Colon (tissue), 2 donors: ENCODE measurements around the gene CA12.

Experiments used
- FAIRE-seq: peaks from 2 replicates; lab custom pipeline; 2012; peaks lifted over from hg19 to GRCh38; lab: Jason Lieb, UNC
- donor health status: control.
- donor health status: control.

Gene CA12

GRCh38 chr15:63374686-63375520, 6.7 kb downstream of the CA12 start:
- no peak for FAIRE-seq

GRCh38 chr15:63373866-63374548, 7.6 kb downstream of the CA12 start:
- no peak for FAIRE-seq

GRCh38 chr15:63373330-63373729, 8.3 kb downstream of the CA12 start:
- no peak for FAIRE-seq

GRCh38 chr15:63372753-63373152, 8.9 kb downstream of the CA12 start:
- no peak for FAIRE-seq

- no peak for FAIRE-seq
Measured at GRCh38 chr15:63372018-63372705, 9.5 kb downstream of the CA12 start.

- FAIRE-seq = no peak
Measured at GRCh38 chr15:63371297-63371918, 10.2 kb downstream of the CA12 start.

GRCh38 chr15:63370764-63371163, 10.9 kb downstream of the CA12 start:
- no peak for FAIRE-seq

- FAIRE-seq = no peak
Measured at GRCh38 chr15:63369781-63370180, 11.9 kb downstream of the CA12 start.

- FAIRE-seq = no peak
Measured at GRCh38 chr15:63369296-63369695, 12.3 kb downstream of the CA12 start.

GRCh38 chr15:63368503-63368902, 13.1 kb downstream of the CA12 start:
- FAIRE-seq = no peak

GRCh38 chr15:63367900-63368299, 13.7 kb downstream of the CA12 start:
- FAIRE-seq = no peak

- FAIRE-seq = no peak
Measured at GRCh38 chr15:63367390-63367789, 14.3 kb downstream of the CA12 start.

GRCh38 chr15:63366451-63366850, 15.2 kb downstream of the CA12 start:
- FAIRE-seq = no peak

- FAIRE-seq = no peak
Measured at GRCh38 chr15:63365273-63365680, 16.4 kb downstream of the CA12 start.

- no peak for FAIRE-seq
Measured at GRCh38 chr15:63364399-63365272, 17.0 kb downstream of the CA12 start.

GRCh38 chr15:63363292-63363691, 18.4 kb downstream of the CA12 start:
- no peak for FAIRE-seq

GRCh38 chr15:63362885-63363284, 18.8 kb downstream of the CA12 start:
- FAIRE-seq = no peak

GRCh38 chr15:63362196-63362595, 19.4 kb downstream of the CA12 start:
- FAIRE-seq = no peak

- FAIRE-seq = no peak
Measured at GRCh38 chr15:63360170-63360569, 21.5 kb downstream of the CA12 start.

- no peak for FAIRE-seq
Measured at GRCh38 chr15:63358241-63359029, 23.2 kb downstream of the CA12 start.

GRCh38 chr15:63357731-63358130, 23.9 kb downstream of the CA12 start:
- FAIRE-seq = peak; percentile 95
